Measurements from ENCODE around the gene STC2.
A peak's percentile ranks its signal among the peaks of the same experiment; 100 is the strongest.

Gene STC2

GRCh38 chr5:173313351-173313801 is 14.8 kb downstream of the STC2 start:
- no peak for DNase-seq (ENCODE audit: low read depth, low spot score)

DNA sequence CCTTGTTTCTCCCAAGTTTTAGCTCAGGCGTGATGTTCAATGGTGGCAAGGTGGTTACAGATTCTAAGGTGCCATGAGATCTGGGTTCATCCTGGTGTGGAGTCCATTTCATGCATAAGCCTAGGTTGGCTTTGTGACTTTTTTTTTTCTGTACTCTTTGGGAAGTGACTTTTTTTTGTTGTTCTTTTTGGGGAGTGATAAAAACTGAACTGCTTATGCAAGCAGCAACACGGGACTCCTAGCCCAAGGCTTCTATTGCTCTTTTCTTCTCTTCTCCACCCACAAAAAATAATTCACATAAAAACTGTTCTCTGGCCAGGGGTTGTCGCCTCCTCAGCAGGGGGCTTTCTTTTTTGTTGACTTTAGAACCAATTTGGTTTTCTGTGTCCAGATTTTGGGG is 15.4 kb downstream of the STC2 start:
- DNase-seq (ENCODE audit: low read depth, low spot score) = no peak

DNA sequence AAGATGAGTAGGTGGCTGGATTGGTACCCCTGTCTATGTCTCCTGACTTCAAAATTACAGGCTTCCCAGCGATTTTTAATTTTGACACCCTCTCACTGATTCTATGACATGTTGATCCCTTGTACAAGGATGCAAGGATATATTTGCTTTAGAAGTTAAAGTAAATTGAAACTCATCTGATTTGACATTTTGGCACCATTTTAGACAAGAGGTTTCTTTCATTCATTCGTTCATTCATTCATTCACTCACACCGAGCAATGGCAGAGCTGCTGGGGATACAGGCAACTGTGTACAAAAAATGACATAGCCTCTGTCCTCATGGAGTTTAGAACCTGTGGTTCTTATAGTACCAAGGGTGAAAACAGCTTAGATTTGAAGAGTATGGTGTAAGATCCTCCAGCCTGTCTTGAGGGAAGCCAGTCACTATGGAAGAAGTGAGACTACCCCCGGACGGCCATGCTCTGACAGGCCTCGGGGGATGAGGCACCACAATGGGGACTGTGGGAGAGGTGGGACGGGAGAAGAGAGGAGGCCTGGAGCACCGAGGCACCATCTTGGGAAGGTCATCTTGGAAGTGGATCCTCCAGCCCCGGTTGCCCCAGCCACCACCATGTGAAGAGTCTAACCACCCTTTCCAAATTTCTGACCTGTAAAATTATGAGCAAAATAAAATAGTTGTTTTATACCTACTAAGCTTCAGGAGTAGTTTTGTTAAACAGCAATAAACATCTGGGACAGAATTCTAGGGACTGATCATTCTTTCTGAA is 16.2 kb downstream of the STC2 start:
- DNase-seq (ENCODE audit: low read depth, low spot score) = no peak

DNA sequence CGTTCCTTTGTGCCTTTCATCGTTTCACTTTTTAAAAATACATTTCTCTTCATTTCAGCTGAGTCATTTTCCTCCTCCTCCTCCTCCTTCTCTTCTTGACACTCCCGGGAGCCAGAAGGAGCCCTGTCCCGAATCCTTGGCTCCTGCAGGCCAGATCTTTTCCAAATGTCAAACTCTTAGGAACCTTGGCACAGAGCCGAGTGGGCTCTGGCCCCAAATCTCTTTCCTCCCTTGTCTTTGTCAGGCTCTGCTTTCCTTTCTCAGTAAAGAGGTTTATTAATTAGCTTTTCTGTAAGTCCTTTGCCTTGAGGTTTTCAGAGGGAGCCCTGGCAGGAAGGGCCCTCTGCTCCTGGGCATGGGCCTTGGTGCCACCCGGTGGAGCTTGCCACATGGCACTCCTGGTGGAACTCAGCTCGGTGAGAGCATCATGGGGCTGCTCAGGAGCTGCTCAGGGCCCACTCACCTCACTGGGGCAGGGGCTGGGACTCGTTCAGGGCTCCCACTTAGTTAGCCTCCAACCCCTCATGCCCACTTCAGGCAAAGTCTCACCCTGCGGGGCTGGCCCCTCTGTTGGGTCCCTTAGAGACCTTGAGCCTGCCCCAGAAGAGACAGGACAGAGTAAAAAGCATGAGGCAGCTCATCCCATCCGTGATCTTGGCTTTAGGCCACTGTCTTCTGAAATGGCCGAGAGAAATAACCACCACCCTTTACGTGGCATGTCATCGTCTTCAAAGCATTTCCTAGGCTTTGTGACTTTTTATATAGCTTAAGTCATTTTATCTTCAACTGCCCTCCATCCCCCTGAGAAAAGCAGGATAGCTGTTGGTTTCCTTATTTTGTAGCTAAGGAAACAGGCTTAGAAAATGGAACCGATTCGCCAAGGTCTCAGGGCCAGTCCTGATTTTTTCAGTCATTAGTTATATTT is 17.1 kb downstream of the STC2 start:
- DNase-seq (ENCODE audit: low read depth, low spot score) = peak; percentile 54

DNA sequence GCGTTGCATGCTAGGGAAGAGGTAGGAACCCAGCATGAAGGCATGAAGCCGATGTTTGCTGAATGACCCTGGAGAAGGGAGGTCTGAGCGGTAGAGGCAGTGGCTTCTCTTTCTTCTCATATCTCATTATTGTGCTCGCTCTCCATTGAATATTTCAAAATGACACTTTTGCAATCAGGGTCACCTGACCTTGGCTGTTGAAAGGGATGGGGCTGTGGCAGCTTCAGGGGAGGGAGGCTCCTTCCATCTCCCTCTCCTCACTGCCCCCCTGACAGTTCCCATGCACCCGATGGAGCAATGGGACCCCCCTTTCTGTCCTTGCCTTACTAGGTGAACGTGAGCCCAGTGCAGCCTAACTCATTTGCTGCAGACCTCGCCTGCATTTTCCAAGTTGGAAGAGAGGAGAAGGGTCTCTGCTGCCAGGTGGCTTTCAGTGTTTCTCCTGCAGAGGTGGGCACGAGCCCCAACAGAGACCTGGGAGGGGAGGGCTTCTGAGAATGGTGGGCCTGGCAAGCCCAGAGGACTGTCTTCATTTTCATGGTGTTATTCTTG is 17.9 kb downstream of the STC2 start:
- no peak for DNase-seq (ENCODE audit: low read depth, low spot score)

GRCh38 chr5:173309731-173310130 is 18.5 kb downstream of the STC2 start:
- DNase-seq (ENCODE audit: low read depth, low spot score) = no peak

DNA sequence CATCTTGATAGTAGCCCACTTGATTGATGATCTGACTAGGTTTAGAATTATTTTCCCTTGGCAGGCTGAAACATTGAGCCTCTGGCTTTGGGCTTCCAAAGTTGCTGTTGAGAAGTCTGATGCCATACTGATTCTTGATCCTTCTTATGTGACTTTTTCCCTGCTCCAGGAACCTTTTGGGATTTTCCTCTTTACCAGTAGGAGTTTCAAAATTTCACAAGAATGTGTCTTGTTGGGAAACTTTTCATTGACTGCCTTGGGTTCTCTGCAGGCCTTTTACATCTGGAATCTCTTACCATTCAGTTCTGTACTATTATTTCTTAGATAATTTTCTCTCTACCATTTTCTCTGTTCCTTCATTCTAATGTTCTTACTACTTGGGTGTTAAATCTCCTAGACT is 20.0 kb downstream of the STC2 start:
- DNase-seq (ENCODE audit: low read depth, low spot score) = no peak

GRCh38 chr5:173307695-173308094 is 20.5 kb downstream of the STC2 start:
- DNase-seq (ENCODE audit: low read depth, low spot score) = no peak

DNA sequence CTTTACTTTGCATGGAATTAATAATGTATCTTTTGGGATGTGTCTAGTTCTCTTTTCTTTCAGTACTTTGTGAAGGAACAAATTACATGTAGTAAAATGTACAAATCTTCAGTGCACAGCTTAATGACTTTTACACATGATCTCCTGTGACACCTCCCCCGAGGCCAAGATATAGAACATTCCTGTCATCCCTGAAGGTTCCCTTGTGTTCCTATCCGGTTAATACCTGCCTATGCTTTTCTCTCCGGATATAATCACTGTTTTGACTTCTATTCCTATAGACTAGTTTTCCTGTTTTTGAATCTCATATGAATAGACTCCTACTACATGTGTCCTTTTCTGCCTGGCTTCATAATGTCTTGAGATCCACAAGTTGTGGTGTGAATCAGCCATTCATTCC is 21.5 kb downstream of the STC2 start:
- no peak for DNase-seq (ENCODE audit: low read depth, low spot score)

GRCh38 chr5:173304591-173304988 is 23.6 kb downstream of the STC2 start:
- DNase-seq (ENCODE audit: low read depth, low spot score) = no peak

GRCh38 chr5:173303878-173304590 is 24.2 kb downstream of the STC2 start:
- DNase-seq (ENCODE audit: low read depth, low spot score) = peak; percentile 54

- DNase-seq (ENCODE audit: low read depth, low spot score) = peak; percentile 68
These were observed 25.6 kb downstream of the STC2 start for GRCh38 chr5:173302546-173303155.

DNA sequence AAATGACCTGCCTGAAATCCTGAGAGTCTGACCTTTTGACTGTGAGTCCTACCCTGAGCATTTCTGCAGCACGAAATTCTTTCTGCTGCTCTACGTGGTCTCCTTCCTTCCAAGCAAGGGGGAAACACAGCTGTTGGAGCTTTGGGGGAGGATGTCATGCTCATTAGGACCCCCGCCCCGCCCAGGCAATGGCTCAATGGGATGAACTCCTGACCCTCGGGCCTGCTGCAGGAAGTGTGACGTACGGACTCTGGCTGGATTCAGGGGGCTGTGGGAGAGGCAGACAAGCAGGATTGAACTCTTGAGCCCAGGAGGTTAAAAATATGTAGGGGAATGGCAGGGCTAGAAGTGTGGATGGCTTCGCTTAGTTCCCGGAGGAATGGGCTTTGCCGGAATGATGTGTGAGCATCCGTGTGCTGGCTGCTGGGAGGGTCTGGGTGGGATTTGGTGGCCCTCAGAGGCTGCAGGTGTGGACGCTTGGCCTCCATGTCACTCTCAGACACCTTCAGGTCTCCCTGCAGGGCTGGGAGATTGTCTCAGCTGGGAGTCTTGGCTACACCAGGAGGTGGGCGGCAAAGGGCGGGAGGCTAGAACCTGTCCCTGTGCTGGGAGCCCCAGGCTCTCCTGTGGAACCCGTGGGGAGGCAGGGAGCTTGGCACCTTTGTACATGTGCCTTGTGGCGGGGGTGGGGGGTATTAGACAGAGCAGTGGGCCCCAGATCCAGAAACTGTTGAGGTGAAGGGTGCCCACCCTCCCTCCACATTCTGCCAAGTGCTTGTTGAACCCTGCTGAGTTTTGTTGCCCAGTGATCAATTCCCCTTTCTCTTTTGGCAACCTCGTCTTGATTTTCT is 26.3 kb downstream of the STC2 start:
- no peak for DNase-seq (ENCODE audit: low read depth, low spot score)

DNA sequence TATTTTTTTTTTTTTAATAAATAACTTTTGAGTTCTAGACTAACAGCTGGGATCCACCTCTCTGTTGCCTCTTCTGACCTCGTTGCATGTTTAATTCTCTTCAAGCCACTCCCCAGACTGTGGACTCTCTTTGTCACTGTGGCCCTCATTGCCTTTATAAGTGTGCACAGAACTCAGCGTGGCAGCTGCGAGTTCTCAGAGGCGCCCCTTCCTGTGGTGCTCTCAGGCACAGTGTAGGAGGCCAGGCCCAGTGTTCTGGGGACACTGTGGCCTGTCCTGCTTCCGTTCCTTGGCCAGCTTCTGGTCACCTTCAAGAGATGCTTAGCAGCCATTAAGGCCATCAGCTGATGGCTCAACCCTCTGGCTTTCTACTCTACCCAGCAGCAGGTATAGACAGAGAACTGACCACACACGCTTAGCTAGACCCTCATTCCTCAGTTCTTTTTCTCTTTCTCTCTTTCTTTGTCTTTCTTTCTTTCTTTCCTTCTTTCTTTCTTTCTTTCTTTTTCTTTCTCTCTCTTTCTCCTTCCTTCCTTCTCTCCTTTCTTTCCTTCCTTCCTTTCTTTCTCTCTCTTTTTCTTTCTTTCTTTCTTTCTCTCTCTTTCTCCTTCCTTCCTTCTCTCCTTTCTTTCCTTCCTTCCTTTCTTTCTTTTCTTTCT is 27.7 kb downstream of the STC2 start:
- DNase-seq (ENCODE audit: low read depth, low spot score) = no peak

GRCh38 chr5:173299820-173300219 is 28.4 kb downstream of the STC2 start:
- DNase-seq (ENCODE audit: low read depth, low spot score) = no peak

- DNase-seq (ENCODE audit: low read depth, low spot score) = no peak
These were observed 29.8 kb downstream of the STC2 start for GRCh38 chr5:173298213-173298926.

GRCh38 chr5:173297813-173298212 is 30.4 kb downstream of the STC2 start:
- no peak for DNase-seq (ENCODE audit: low read depth, low spot score)

GRCh38 chr5:173296737-173297676 is 31.2 kb downstream of the STC2 start:
- no peak for DNase-seq (ENCODE audit: low read depth, low spot score)

Measured in astrocyte of the hippocampus (primary cell).